Measurements from ENCODE around the gene CKS2. TPM values are rescaled to one million over a fixed set of nuclear protein-coding genes. Genes with fewer than 3 reads are reported as not detected.

The CKS2 gene
- total RNA-seq, 4 donors from 2014 or later: 2.8 to 16.3 (median 11.2) TPM

- Histone ChIP-seq H3K4me1 (peaks cover 5 to 17% of the 10 kb centered on the region in 2 donors), H3K27me3 (no peaks in the 10 kb centered on the region), H3K36me3 (no peaks in the 10 kb centered on the region), H3K9me3 (no peaks in the 10 kb centered on the region), H3K27ac (peak overlapping the region in 2 of 3 donors; percentile 31 to 60), H3K4me3 (replicated peaks in 1 of 3) (no peak overlapping the region)
- intact Hi-C loops (cut with DNase I): loop anchor here (5.0 kb wide), 1 partner anchor 685 kb away; no protein-coding TSS in a partner anchor
- no peak for TF ChIP-seq POLR2A (IDR thresholded peaks at IDR 0.05)
- TF ChIP-seq, protein P1, sequence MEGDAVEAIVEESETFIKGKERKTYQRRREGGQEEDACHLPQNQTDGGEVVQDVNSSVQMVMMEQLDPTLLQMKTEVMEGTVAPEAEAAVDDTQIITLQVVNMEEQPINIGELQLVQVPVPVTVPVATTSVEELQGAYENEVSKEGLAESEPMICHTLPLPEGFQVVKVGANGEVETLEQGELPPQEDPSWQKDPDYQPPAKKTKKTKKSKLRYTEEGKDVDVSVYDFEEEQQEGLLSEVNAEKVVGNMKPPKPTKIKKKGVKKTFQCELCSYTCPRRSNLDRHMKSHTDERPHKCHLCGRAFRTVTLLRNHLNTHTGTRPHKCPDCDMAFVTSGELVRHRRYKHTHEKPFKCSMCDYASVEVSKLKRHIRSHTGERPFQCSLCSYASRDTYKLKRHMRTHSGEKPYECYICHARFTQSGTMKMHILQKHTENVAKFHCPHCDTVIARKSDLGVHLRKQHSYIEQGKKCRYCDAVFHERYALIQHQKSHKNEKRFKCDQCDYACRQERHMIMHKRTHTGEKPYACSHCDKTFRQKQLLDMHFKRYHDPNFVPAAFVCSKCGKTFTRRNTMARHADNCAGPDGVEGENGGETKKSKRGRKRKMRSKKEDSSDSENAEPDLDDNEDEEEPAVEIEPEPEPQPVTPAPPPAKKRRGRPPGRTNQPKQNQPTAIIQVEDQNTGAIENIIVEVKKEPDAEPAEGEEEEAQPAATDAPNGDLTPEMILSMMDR (IDR thresholded peaks at IDR 0.05): no peak
- peak; percentile 64 to 69 for DNase-seq
Observed at GRCh38 chr9:89277454-89277853, 33.5 kb upstream of the CKS2 start.

DNA sequence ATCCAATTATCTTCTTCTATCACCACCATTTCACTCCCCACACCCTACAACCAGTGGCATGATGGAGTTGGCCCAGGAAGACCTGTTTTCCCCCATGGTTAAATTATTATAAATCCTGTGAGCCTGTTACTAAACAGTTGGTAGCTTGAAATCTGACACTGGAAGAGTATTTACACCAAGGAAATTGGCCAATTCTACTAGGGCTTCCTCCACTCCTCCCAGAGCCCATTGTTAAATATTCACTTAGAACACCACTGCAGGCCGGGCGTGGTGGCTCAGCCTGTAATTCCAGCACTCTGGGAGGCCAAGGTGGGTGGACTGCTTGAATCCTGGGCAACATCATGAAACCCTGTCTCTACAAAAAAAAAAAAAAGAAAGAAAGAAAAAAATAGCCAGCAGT is 32.4 kb upstream of the CKS2 start:
- no peak for DNase-seq
- intact Hi-C loops (cut with DNase I): loop anchor here (5.0 kb wide), 1 partner anchor 686 kb away; no protein-coding TSS in a partner anchor
- Histone ChIP-seq H3K27ac (no peak overlapping the region), H3K27me3 (no peaks in the 10 kb centered on the region), H3K9me3 (no peaks in the 10 kb centered on the region), H3K36me3 (no peaks in the 10 kb centered on the region), H3K4me1 (peaks cover 5 to 19% of the 10 kb centered on the region in 2 donors), H3K4me3 (replicated peaks in 1 of 3) (no peak overlapping the region)
- no peak for TF ChIP-seq POLR2A (IDR thresholded peaks at IDR 0.05)
- TF ChIP-seq, protein P1 (IDR thresholded peaks at IDR 0.05): no peak
- WGBS, 2 donors: 97% methylated on average over 2 of the region's 2 CpGs

- no peak for TF ChIP-seq POLR2A (IDR thresholded peaks at IDR 0.05)
- TF ChIP-seq, protein P1 (IDR thresholded peaks at IDR 0.05): peak; percentile 46 to 83 (median 72)
Observed at GRCh38 chr9:89278997-89279739, 31.8 kb upstream of the CKS2 start.

DNA sequence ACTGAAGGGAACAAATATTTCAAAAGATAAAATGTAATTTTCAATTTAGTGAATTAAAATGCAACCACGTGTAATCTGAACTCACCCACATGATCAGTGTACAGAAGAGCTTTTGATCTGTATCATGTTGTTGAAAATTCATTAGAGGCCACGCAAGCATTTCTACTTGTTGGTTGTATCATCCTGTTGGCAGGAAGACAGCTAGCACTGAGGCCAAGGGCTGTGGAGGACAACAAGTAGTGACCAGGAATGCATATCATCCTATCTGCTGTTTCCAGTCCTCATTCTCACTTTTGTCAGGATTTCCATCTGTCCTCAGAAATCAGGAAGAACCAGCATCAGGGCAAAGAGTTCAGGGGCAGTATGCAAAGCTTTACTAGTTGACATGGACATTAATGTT is 29.9 kb upstream of the CKS2 start:
- Histone ChIP-seq H3K36me3 (no peaks in the 10 kb centered on the region), H3K4me1 (peaks cover 13 to 24% of the 10 kb centered on the region in 2 donors), H3K9me3 (no peaks in the 10 kb centered on the region), H3K4me3 (replicated peaks in 1 of 3) (no peak overlapping the region), H3K27ac (no peak overlapping the region), H3K27me3 (no peaks in the 10 kb centered on the region)
- intact Hi-C loops (cut with DNase I): no loop called here
- DNase-seq: no peak
- TF ChIP-seq, protein P1 (IDR thresholded peaks at IDR 0.05): no peak
- no peak for TF ChIP-seq POLR2A (IDR thresholded peaks at IDR 0.05)
- 70% methylated on average over 2 of the region's 2 CpGs for WGBS, 2 donors

More at GRCh38 chr9:89278997-89279739, 31.8 kb upstream of the CKS2 start:
- Histone ChIP-seq H3K27me3 (no peaks in the 10 kb centered on the region), H3K4me3 (replicated peaks in 1 of 3) (no peak overlapping the region), H3K4me1 (peaks cover 8 to 19% of the 10 kb centered on the region in 2 donors), H3K36me3 (no peaks in the 10 kb centered on the region), H3K27ac (no peak overlapping the region), H3K9me3 (no peaks in the 10 kb centered on the region)
- intact Hi-C loops (cut with DNase I): loop anchor here (5.0 kb wide), 1 partner anchor 687 kb away; no protein-coding TSS in a partner anchor
- no peak for DNase-seq
- WGBS, 2 donors: 64 to 69% methylated on average over 5 of the region's 5 CpGs
